DMS153 treated with DMSO at 0.1 percent for 48 hours (cell line): ENCODE measurements around the gene RAD51B.
"Not testable (repeated sequence)": the region's sequence is repeated elsewhere in the genome, so short reads cannot be mapped to it uniquely, and the experiment has no call there.

ENCODE experiments used
- DNase-seq: peaks from one replicate; lab custom pipeline; 2025; ENCODE audit not compliant: unreplicated experiment; lab: John Stamatoyannopoulos, UW

RAD51B gene

GRCh38 chr14:68655021-68655831 lies 835.6 kb downstream of the RAD51B start:
- DNase-seq: no peak

GRCh38 chr14:68655911-68656316 lies 836.3 kb downstream of the RAD51B start:
- no peak for DNase-seq

GRCh38 chr14:68656452-68656851 lies 836.9 kb downstream of the RAD51B start:
- no peak for DNase-seq

- DNase-seq: no peak
Observed at GRCh38 chr14:68657300-68658028, 837.9 kb downstream of the RAD51B start.

- DNase-seq: no peak
Observed at GRCh38 chr14:68658029-68658509, 838.5 kb downstream of the RAD51B start.

GRCh38 chr14:68658943-68659931 lies 839.7 kb downstream of the RAD51B start:
- DNase-seq: no peak

- DNase-seq: no peak
Observed at GRCh38 chr14:68660495-68660894, 840.9 kb downstream of the RAD51B start.

GRCh38 chr14:68661226-68662225 lies 841.9 kb downstream of the RAD51B start:
- DNase-seq: no peak

GRCh38 chr14:68662392-68662791 lies 842.8 kb downstream of the RAD51B start:
- no peak for DNase-seq

- DNase-seq: not testable (repeated sequence)
Observed at GRCh38 chr14:68662826-68663225, 843.2 kb downstream of the RAD51B start.

GRCh38 chr14:68663385-68664076 lies 844.0 kb downstream of the RAD51B start:
- DNase-seq: no peak

- DNase-seq: no peak
Observed at GRCh38 chr14:68664225-68664681, 844.7 kb downstream of the RAD51B start.

GRCh38 chr14:68665131-68665530 lies 845.6 kb downstream of the RAD51B start:
- no peak for DNase-seq

- no peak for DNase-seq
Observed at GRCh38 chr14:68665792-68666204, 846.2 kb downstream of the RAD51B start.

- no peak for DNase-seq
Observed at GRCh38 chr14:68666236-68666635, 846.7 kb downstream of the RAD51B start.

- DNase-seq: no peak
Observed at GRCh38 chr14:68666899-68667298, 847.3 kb downstream of the RAD51B start.

- DNase-seq: no peak
Observed at GRCh38 chr14:68667313-68667791, 847.8 kb downstream of the RAD51B start.

- DNase-seq: no peak
Observed at GRCh38 chr14:68668028-68668427, 848.4 kb downstream of the RAD51B start.

GRCh38 chr14:68668531-68668930 lies 849.0 kb downstream of the RAD51B start:
- no peak for DNase-seq
